Activated T-cell treated with anti-CD3 and anti-CD28 coated beads, Interleukin-2, amount 50 U/mL, for 1 hour (primary cell): ENCODE results near the gene ZNF417.
"Not testable (repeated sequence)": the region's sequence is repeated elsewhere in the genome, so short reads cannot be mapped to it uniquely, and the experiment has no call there.

Experiments used
- DNase-seq: peaks from one replicate; pipeline ENCODE4 v3.0.0-alpha.2; 2020

The ZNF417 gene

DNA sequence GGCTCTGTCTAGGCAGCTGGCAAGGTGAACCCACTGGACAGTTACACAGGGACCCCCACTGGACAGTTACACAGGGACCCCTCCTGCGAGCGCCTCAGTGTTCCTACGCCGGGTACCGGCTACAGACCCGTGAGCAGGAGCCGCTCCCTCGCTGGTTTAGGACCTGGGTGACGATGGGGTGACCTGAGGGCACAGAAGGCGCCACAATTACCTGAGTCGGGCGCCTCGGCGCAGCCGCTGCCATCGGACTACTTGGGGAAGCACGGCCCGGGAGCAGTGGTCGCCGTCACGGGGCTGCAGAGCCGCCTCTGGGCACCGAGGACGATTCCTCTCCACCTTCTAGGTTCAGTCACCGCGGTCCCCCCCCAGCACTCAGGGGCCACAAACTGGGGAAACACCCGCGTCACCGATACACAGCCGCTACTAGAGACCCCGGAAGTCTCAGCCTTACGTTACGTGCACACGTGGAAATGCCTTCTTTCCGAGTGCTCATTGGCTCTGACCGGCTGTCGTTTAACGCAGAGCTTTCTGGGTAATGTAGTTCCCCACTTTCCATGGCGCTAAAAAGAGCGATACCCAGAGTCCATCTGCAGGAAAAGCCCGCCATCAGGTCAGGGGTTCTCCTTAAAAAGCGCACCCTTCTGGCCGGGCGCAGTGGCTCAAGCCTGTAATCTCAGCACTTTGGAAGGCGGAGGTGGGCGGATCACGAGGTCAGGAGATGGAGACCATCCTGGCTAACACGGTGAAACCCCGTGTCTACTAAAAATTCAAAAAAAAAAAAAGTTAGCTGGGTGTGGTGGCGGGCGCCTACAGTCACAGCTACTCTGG, at the start of gene ZNF417:
Gene ZNF417, minus strand, starts transcription at position 425 of the 828 bp plus-strand sequence. Its CDS starts 181 bp downstream, at position 244.
- peak; percentile 83 for DNase-seq

DNA sequence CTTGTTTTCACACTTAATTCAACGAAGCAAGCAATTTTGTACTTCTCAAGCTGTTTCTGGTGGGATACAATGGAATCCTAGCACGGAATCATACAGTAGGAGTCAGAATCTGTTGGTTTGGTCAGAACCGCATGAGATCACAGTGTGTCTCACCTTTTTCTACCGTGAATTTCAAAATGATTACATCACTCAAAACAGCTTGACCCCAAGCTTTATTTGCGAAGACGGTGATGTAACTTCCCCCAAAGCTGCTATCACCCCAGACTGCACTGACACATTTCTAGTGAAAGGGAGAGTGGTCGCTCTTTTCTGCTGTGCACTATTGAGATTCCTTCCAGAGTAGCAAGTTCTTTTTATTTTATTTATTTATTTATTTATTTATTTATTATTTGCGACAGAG, 48.4 kb upstream of the ZNF417 start:
- no peak for DNase-seq

DNA sequence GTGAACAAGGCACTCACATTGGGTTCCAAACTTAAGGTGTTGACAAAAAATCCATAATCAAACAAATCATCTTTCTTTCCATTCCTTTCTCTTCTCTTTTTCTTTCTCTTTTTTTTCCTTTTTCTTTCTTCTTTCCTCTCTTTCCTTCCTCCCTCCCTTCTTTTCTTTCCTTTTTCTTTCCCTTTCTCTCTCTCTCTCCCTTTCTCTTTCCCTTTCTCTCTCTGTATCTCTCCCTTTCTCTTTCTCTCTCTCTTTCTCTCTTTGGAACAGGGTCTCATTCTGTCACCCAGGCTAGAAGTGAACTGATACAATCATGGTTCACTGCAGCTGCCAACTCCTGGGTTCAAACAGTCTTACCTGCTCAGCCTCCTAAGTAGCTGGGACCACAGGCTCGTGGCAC, 45.4 kb upstream of the ZNF417 start:
- no peak for DNase-seq

DNA sequence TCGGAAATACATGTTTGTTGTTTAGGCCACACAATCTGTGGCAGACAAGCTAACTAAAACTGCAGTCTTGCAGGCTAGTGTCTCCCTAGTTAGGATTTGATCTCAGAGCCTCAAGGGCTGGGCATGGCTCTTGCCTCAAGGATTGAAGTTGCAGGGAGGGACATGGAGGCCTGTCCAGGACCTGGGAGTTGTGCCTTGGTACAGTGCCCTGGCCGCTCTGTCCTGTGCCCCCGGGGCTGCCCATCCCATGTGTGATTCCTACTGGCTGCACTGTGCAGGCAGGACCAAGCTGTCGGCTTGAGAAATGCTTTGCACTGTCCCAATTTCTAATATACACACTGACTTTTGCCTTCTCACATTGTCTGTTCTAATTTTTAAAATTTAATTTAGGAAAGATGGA, 38.6 kb upstream of the ZNF417 start:
- DNase-seq, result no peak

DNA sequence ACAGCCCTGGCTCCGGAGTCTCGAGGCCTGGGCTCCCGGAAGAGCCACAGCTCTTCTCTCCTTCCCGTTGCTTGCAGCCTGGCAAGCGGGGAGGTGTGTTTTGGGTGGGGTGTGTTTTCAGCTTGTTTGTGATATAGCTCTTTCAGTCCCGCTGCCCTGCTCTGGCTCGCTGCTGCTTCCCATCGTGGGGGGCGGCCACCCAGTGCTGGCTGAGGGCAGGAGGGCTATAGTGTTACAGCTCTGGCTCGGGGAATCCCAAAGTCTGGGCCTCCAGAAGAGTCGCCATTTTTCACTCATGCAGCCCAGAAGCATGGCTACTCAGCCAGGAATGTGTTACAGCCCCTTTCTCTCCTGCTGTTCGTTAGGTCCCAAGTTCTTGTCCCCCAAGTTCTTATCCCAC, 33.3 kb upstream of the ZNF417 start:
- DNase-seq, result no peak

DNA sequence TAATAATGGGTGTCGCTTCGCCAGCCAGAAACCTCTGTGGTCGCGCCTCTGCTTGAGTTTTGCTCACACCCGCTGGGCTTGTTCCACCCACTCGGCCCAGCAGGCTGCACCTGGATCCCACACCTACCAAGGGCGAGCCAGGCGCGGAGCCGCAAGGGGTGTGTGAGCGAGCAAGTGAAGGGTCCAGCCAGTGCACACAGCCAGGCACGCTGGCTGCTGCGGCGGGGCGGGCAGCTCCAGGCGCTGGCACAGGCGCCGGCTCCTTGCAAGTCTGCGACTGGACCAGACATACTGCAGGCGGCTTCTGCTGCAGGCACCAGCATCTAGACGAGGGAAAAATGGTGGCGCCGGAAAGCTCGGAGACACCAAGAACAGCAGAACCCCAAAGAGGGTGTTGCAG, 32.9 kb upstream of the ZNF417 start:
- no peak for DNase-seq

DNA sequence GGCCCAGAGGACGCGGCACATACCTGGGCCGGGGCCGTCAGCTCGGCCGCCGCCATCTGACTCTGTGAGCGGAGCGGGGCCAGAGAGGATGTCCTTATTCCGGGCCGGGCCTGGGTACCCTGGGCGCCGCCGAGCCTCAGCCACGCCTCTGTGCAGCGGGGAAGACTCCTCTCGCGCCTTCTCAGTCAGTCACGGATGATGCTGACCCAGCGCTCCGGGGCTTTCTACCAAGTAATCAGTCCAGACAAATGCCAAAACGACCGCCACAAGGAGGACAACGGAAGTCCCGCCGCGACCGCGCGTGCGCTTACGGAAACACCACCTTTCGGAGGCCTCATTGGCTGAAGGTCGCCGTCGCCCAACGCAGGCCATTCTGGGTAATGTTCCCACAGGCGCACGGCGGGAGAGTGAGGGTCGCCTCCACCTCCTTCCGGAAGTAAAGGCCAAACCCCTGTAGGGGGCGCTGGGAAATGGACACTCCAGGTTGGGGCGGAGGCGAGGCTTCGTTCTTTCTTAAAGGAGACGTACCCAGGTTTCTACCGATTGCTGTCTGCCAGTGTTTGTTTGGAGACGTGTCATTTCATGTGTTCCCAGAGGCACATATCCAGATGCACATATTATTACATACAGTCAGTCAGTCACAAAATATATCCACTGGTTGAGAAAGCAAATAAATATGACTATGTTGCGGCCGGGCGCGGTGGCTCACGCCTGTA, 31.2 kb upstream of the ZNF417 start, which contains the start of gene ZNF256:
Gene ZNF256, minus strand, starts transcription at position 288 of the 716 bp plus-strand sequence. Its CDS starts 232 bp downstream, at position 56.
- DNase-seq, result peak; percentile 80

DNA sequence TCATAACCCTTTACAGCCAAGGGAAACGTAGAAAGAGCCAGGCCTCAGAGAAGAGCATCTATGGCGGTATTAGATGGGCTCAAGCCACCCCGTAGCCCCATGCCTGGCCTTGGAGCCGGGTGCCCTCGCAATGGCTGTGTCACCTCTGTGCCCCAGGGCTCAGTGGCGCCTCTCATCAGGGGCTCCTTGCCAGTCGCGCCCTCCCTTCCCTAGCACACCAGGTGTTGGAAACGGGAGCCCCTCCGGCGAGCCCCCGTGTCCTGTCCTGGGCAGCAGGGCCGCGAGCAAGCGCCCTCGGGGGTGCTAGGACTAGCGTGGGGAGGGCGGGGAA, 30.7 kb upstream of the ZNF417 start:
- DNase-seq, result no peak

DNA sequence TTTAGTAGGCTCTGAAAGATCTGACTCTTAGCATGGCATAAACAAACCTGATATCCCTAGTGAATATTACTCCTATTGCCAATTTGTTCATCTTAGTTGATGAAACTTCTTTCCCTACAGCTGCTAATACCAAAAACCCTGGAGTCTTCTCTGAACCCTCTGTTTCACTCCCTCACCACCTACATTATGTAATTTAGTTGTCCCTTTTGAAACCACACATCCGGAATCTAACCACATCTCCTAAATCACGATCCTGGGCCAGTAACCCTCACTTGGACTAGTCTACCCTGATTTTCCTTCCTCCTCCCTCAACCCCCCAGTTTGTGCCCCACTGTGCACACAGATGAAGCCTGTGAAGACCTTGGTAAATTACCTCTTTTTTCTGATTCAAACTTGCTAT, 29.9 kb upstream of the ZNF417 start:
- DNase-seq, result no peak

DNA sequence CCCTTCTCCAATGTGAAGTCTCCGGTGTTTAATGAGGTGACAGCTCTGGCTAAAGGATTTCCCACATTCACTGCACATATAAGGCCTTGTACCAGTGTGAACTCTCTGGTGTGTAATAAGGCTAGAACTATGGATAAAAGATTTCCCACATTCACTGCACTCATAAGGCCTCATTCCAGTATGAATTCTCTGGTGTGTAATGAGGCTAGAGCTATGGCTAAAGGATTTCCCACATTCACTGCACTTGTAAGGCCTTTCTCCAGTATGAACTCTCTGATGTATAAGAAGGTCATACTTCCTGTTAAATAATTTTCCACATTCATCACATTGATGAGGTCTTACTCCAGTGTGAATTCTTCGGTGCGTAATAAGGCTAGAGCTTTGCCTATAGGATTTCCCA, 25.2 kb upstream of the ZNF417 start:
- DNase-seq, result no peak

DNA sequence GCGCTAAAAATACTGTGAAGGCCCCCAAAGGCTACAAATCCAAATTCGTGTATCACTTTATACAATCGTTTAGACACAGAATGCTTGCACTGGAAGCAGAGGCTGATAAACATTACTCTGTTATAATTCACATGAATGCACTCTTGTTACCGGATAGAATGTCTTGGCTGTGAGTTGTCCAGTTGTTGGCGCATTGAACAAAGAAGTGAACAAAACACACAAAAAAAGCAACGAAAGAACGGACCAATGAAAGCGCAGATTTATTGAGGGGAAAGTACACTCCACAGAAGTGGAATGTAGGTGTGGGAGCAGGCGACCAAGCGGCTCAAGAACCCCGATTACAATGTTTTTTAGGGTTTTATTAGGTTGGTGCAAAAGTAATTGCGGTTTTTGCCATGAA, 19.3 kb upstream of the ZNF417 start:
- DNase-seq, result no peak

DNA sequence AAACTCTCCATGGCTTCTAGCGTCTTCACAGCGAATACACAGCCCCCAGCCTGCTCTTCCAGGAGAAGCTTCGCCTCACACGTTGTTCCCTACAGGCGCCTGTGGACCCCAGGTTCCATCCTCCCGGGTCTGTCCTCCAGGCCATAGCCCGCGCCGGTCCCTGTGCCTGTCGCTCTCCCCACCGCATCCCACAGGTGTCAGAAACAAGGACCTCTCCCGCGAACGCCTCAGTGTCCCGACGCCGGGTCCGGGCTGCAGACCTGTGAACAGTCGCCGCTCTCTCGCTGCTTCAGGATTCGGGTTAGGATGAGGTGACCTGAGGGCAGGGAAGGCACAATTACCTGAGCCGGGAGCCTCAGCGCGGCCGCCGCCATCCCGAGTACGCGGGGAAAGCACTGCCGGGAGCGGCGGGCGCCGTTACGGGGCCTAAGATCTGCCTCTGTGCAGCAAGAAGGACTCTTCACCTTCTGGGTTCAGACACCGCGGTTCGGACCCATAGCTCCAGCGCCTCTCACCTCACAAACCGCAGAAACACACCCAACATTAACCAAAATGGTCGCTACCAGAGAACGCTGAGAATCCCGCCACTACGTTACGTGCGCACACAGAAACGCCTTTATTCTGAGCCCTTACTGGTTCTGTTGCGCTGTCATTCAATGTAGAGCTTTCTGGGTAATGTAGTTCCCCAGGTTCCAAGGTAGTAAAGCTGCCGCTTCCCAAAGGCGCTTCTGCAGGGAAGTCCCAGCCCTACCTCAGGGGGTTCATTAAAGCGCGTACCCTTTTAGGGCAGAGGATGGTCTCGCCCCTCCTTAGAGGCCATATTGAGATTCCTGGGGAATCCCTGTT, 18.7 kb upstream of the ZNF417 start, which contains the start of gene ZNF418:
Gene ZNF418, minus strand, starts transcription at position 583 of the 846 bp plus-strand sequence. CDS start 1,580 bp downstream, outside the sequence.
- DNase-seq, result peak; percentile 38

DNA sequence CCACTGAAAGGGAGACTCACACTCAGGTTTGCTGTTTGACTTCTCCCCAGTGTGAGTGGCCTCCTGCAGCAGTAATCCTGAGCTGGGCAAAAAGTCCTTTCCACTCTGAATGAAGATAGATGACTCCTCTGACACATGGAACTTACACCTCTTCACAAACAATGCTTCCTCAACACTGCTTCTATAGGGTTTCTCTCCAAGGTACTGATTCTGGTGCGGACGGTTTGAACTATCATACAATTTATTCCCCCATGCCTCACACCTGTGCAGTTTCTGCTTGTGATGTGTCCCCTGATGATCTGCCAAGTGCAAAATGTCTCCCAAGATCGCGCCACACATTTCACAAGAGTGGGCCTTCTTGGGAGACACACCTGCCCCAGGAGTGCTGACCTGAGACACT, 11.2 kb upstream of the ZNF417 start:
- DNase-seq, result no peak

DNA sequence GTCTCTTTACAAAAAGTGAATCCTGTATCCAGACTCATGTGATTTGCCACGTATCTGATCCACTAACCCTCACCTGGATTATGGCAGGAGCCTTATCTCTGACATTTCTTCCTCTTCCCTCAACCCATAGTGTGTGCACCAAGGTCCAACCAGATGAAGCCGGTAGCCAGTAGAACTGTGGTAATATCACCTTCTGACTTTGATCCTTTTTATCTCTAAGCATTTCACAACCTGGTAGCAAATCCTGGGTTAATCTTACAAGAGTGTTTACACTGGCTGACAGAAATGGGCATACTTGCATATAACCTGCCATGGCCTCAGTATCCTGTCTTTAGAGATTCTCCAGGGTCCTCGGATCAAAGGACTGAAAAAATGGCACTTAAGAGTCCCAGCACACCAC, 1.9 kb downstream of the ZNF417 start:
- DNase-seq, result no peak

DNA sequence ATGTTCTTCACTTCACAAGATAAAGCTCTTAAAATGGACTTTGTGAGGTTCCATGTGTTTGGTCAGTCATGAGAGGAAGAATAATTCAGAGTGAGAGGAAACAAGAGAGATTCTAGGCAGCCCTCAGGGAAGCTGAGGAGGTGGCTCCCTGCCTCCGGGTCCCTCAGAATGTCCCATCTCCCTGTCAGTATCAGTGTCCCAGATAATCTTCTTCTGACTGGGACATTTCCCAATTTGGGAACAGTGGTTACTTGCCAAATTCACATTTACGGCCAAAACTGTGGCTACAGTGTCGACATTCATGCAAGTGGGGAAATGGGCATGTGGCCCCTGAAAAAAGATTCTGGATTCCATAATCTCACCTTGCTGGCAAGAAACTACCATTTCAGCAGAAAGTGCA, 9.0 kb downstream of the ZNF417 start:
- DNase-seq, result no peak

DNA sequence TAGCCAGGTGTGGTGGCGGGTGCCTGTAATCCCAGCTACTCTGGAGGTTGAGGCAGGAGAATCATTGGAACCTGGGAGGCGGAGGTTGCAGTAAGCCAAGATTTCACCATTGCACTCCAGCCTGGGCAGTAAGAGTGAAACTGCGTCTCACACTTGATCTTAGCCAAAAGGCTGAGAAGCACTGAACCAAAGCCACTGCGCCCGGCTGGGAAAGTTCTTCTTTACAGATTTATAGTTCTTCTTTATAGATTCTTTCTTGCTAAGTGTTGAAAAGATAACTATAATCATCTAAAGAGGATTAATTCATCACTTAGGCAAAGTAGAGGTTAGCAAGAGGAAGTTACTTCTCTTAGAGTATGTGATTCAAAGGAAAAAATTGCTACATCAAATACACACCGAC, 11.1 kb downstream of the ZNF417 start:
- DNase-seq, result no peak

DNA sequence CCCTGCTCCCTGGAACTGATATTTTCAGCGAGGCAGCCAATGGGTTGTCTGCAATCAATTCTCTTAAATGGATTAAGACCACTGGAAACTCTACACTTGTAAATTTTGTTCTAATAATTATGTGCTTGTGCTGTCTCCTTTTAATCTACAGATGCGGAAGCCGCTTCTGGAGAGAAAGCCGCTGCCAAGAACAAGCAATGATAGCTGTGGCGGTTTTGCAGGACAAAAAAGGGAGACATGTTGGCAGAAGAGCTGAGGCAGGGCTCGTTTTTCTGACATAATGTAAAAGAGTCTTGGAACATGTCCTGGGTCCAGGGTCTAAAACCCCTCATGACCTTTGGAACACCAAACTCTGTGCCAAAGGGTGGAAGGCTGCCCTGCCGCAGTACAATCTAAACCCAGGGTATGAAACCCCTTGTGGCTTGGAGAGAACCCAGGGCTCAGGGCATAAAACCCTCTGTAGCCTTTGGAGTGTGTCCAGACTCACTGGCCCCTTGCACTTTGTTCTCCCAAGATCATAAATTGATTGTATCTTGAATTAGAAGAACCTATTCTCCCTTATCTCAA, 12.7 kb downstream of the ZNF417 start:
- no peak for DNase-seq

DNA sequence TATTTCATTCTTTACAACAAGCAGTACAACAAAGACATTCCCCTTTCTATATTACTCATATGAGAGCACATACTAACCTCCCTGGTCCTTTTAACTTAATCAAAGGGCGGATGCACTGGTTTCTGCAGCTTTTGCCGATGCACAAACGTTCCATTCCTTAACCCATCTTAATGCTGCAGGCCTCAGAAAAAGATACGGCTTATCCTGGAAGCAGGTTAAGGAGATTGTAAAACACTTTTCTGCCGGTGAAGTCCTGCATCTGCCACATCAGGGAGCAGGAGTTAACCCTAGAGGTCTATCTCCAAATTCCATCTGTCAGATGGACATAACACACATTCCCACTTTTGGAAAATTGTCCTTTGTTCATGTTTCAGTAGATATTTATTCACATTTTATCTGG, 16.1 kb downstream of the ZNF417 start:
- DNase-seq, result no peak

DNA sequence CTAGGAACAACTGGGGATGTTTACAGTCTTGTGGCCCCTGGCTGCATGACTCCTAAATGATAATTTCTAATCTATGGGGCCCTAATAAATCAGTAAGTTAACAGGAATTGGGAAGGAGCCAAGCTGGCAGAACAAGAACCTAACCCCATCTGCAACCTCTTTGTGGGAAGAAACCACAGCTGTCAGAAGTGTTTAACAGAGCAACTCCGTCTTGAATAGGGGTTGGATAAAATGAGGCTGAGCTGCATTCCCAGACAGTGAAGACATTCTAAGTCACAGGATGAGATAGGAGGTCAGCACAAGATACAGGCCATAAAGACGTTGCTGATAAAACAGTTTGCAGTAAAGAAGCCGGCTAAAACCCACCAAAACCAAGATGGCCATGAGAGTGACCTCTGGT, 25.7 kb downstream of the ZNF417 start:
- not testable (repeated sequence) for DNase-seq

DNA sequence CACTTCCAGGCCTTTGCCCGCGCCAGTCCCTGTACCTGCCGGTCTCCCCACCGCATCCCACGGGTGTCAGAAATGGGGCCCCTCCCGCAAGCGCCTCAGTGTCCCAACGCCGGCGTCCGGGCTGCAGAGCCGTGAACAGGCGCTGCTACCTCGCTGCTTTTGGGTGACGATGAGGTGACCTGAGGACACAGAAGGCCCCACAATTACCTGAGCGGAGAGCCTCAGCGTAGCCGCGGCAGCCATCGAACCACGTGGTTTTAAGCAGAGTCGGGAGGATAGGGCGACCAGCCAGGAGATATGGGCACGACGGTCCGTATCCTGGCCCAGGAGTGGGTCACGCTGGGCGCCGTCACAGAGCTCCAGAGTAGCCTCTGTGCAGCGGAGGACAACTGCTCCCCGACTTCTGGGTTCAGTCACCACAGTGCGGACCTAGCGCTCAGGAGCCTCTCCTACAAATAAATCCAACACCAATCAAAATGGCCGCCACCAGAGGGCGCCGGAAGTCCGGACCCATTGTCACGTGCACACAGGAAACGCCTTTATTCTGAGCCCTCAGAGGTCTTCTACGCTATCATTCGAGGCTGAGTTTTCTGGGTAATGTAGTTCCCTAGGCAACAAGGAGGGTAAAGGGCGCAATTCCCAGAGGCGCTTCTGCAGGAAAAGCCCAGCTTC, 27.7 kb downstream of the ZNF417 start, which contains the start of gene ZNF814:
Gene ZNF814, minus strand, starts transcription at position 478 of the 672 bp plus-strand sequence. Its CDS starts 235 bp downstream, at position 243.
- DNase-seq, result peak; percentile 80

DNA sequence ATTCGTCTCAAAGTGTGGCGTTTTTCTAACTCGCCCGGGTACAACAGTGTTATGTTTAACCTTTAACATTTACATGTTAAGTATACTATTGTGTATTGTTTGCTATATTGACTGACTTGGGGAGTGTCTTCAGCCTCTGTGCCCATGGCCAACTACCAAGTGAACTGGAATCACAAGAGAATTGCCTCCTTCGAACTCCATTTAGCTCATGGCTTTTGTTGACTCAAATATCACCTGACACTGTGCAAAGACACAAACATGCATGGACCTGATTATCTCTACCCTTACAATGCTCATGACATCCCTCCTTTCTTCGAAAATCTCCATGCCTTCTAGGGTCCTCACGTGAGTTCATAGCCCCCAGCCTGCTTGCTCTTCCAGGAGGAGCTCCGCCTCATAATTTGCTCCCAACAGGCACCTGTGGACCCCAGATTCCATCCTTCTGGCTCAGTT, 28.3 kb downstream of the ZNF417 start:
- DNase-seq, result no peak
